Right lobe of liver (tissue), 4 donors: ENCODE results near the gene STAT4.

ENCODE experiments used
- CTCF ChIP-seq, 4 donors: fragments of 200-600 bp in 3 of 4; fragments of 450-650 bp in 1 of 4; IDR thresholded peaks; one replicate each; pipeline versions ENCODE4 v1.5.1 to v1.8.0; 2016 to 2022; ENCODE audit warnings: antibody characterized with exemption in 4 of 4, mild to moderate bottlenecking in 2 of 4
- POLR2A ChIP-seq: fragments of 450-650 bp; IDR thresholded peaks from one replicate; pipeline ENCODE4 v1.6.1; 2017; ENCODE audit warnings: antibody characterized with exemption, mild to moderate bottlenecking
- donor health status: DM: no; HTN: no; CAD: no.
- donor health status: DM: no; HTN: no; CAD: no.
- donor health status: DM: no; HTN: yes; CAD: no.

- TF ChIP-seq CTCF (IDR thresholded peaks at IDR 0.05), result no peak
- TF ChIP-seq POLR2A, result no peak
Measured at GRCh38 chr2:191144217-191144616, 6.6 kb downstream of the STAT4 start.
